ENCODE results near the gene SCFD2. TPM values are rescaled to one million over a fixed set of nuclear protein-coding genes. Genes with fewer than 3 reads are reported as not detected.

Gene SCFD2
- polyA plus RNA-seq, 1 of the 3 experiments (the other 2 are of a cell fraction) = 14.1 TPM

DNA sequence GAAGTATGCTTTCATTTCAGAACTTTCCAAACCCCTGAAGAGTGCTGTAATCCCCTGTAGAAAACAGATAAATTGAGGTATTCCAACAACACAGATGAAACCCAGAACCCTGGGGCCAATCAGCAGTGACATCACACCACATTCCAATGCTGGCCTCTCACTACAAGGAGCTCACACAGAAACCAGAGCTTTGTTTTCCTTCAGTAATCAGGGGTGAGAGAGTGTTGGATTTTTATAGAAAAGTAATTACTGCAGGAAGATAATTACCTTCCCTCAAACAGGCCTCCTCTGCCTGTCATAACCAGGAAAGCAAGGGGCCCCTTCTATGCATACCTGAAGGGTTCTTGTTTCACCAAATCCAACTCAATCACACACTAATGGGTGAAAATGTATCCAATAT is 246.2 kb downstream of the SCFD2 start:
- H2AFZ ChIP-seq (ENCODE audit: low read depth) = 0 out of 2 replicates have a peak overlapping the region, but pooled peaks have one; percentile 42
- H3F3A ChIP-seq (replicated peaks; ENCODE audit: insufficient read depth) = no peaks in the 10 kb centered on the region
- no peaks in the 10 kb centered on the region for H3K9me2 ChIP-seq
- no peaks in the 10 kb centered on the region for H3K9me3 ChIP-seq
- no peaks in the 10 kb centered on the region for H3K79me2 ChIP-seq (ENCODE audit: insufficient read depth)
- 0 out of 2 replicates have a peak overlapping the region, but pooled peaks have one; percentile 0 for H3K9ac ChIP-seq
- 0 out of 2 replicates have a peak overlapping the region, but pooled peaks have one; percentile 9 for H3K4me2 ChIP-seq
- H3K4me3 ChIP-seq (ENCODE audit: low read depth in 2 of 2, low read length in 1 of 2) = no peak overlapping the region
- TF ChIP-seq MEF2A (IDR thresholded peaks at IDR 0.05; ENCODE audit: borderline replicate concordance, low read depth) (no peak), POLR2AphosphoS5 (IDR thresholded peaks at IDR 0.05; ENCODE audit: low read depth, low read length) (0 out of 2 replicates have a peak, but pooled peaks have one; percentile 13), TCF12 (IDR thresholded peaks at IDR 0.05) (peak; percentile 65)
- TF ChIP-seq, protein P1, sequence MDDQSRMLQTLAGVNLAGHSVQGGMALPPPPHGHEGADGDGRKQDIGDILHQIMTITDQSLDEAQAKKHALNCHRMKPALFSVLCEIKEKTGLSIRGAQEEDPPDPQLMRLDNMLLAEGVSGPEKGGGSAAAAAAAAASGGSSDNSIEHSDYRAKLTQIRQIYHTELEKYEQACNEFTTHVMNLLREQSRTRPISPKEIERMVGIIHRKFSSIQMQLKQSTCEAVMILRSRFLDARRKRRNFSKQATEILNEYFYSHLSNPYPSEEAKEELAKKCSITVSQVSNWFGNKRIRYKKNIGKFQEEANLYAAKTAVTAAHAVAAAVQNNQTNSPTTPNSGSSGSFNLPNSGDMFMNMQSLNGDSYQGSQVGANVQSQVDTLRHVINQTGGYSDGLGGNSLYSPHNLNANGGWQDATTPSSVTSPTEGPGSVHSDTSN (IDR thresholded peaks at IDR 0.05) = peak; percentile 28
- no peaks in the 10 kb centered on the region for H4K20me1 ChIP-seq (ENCODE audit: insufficient read depth)
- no peak for DNase-seq
- no peaks in the 10 kb centered on the region for H3K27me3 ChIP-seq (ENCODE audit: insufficient read depth)
- H3K36me3 ChIP-seq (replicated peaks in 1 of 2; ENCODE audit: control insufficient read depth in 1 of 2, insufficient read depth in 2 of 2, low read length in 1 of 2) = no peaks in the 10 kb centered on the region
- H3K4me1 ChIP-seq (ENCODE audit: control insufficient read depth in 1 of 2, insufficient read depth in 2 of 2, low read depth in 1 of 2, low read length in 1 of 2) = peaks cover 6 to 7% of the 10 kb centered on the region in 2 experiments; a peak in 3 of 4 replicates
- ChIA-PET POLR2A (no interaction called here), CTCF (interaction anchor here (0.7 kb wide), 1 partner anchor 9 kb away, joined by 3 read pairs; no protein-coding TSS in a partner anchor)
- H3K27ac ChIP-seq (ENCODE audit: low read depth in 2 of 2, low read length in 1 of 2) = peak overlapping the region; percentile 37 to 44; a peak in 3 of 4 replicates

DNA sequence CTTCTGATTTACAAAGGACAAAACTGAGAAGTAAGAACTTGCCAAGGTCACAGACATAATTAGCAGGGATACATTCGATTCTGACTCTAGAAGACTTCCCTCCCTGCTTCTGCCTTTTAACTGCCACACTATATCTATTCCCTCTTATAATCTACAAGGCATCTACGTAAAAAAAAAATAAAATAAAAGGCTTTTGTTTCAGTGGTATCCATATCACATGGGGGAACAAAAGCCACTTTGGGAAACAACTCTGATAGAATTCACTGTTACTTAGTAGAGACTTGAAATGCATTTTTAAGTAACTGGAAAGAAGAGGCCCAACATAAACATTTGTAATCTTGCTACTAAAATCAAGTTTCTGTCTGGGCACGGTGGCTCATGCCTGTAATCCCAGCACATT is 247.2 kb downstream of the SCFD2 start:
- Histone ChIP-seq H3K36me3 (replicated peaks in 1 of 2; ENCODE audit: control insufficient read depth in 1 of 2, insufficient read depth in 2 of 2, low read length in 1 of 2) (no peaks in the 10 kb centered on the region), H3K79me2 (ENCODE audit: insufficient read depth) (no peaks in the 10 kb centered on the region), H3K27me3 (ENCODE audit: insufficient read depth) (no peaks in the 10 kb centered on the region), H3K9me3 (no peaks in the 10 kb centered on the region), H3K4me3 (ENCODE audit: low read depth in 2 of 2, low read length in 1 of 2) (no peak overlapping the region), H4K20me1 (ENCODE audit: insufficient read depth) (no peaks in the 10 kb centered on the region), H3K9me2 (no peaks in the 10 kb centered on the region), H3K4me2 (no peak overlapping the region), H2AFZ (ENCODE audit: low read depth) (no peak overlapping the region), H3F3A (replicated peaks; ENCODE audit: insufficient read depth) (no peaks in the 10 kb centered on the region), H3K4me1 (ENCODE audit: control insufficient read depth in 1 of 2, insufficient read depth in 2 of 2, low read depth in 1 of 2, low read length in 1 of 2) (peaks cover 6 to 7% of the 10 kb centered on the region in 2 experiments; a peak in 3 of 4 replicates), H3K27ac (ENCODE audit: low read depth in 2 of 2, low read length in 1 of 2) (no peak overlapping the region), H3K9ac (no peak overlapping the region)
- WGBS (ENCODE audit: low lambda C conversion rate) = 88% methylated on average over 3 of the region's 3 CpGs
- POLR2A ChIA-PET = no interaction called here
- CTCF ChIA-PET = no interaction called here
- no peak for DNase-seq
- TF ChIP-seq CHD2 (IDR thresholded peaks at IDR 0.05; ENCODE audit: low read length, partially characterized antibody) (no peak), SMC3 (IDR thresholded peaks at IDR 0.05; ENCODE audit: low read depth, low read length) (no peak), FOSL2 (IDR thresholded peaks at IDR 0.05; ENCODE audit: borderline replicate concordance, low read depth) (no peak), JUND (IDR thresholded peaks at IDR 0.05) (no peak)
- TF ChIP-seq, protein P2, sequence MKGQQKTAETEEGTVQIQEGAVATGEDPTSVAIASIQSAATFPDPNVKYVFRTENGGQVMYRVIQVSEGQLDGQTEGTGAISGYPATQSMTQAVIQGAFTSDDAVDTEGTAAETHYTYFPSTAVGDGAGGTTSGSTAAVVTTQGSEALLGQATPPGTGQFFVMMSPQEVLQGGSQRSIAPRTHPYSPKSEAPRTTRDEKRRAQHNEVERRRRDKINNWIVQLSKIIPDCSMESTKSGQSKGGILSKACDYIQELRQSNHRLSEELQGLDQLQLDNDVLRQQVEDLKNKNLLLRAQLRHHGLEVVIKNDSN (IDR thresholded peaks at IDR 0.05; ENCODE audit: borderline replicate concordance, low read depth) = no peak

DNA sequence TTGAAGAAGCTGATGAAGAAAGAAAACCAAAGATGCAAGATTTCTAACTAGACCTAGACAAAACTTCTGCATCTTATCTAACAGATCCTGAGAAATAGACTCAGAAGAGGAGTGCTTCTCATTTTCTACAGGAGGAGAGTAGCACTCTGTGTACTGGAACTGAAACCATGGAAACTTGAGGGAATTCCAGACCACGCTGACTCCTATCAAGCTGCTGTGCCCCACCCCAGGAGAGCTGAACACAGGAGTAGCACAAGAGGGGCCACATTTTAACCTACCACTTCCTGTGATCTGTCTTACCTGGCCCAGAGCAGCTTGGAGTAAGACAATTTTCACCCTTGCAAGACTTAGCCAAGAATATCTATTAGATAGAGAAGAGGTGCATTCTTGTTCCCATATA is 248.9 kb downstream of the SCFD2 start:
- ChIA-PET CTCF (no interaction called here), POLR2A (no interaction called here)
- no peaks in the 10 kb centered on the region for H4K20me1 ChIP-seq (ENCODE audit: insufficient read depth)
- no peaks in the 10 kb centered on the region for H3K79me2 ChIP-seq (ENCODE audit: insufficient read depth)
- 83% methylated on average over 1 of the region's 1 CpG for WGBS (ENCODE audit: low lambda C conversion rate)
- DNase-seq = no peak
- TF ChIP-seq, protein P3, sequence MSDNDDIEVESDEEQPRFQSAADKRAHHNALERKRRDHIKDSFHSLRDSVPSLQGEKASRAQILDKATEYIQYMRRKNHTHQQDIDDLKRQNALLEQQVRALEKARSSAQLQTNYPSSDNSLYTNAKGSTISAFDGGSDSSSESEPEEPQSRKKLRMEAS (IDR thresholded peaks at IDR 0.05; ENCODE audit: low read depth) = no peak
- no peak for TF ChIP-seq RAD21 (IDR thresholded peaks at IDR 0.05; ENCODE audit: low read length)
- TF ChIP-seq, protein P2 (IDR thresholded peaks at IDR 0.05; ENCODE audit: borderline replicate concordance, low read depth) = no peak
- no peak for TF ChIP-seq RXRA (IDR thresholded peaks at IDR 0.05; ENCODE audit: borderline replicate concordance, low read depth)
- no peak for TF ChIP-seq FOXM1 (IDR thresholded peaks at IDR 0.05; ENCODE audit: low read depth)
- TF ChIP-seq, protein P4, sequence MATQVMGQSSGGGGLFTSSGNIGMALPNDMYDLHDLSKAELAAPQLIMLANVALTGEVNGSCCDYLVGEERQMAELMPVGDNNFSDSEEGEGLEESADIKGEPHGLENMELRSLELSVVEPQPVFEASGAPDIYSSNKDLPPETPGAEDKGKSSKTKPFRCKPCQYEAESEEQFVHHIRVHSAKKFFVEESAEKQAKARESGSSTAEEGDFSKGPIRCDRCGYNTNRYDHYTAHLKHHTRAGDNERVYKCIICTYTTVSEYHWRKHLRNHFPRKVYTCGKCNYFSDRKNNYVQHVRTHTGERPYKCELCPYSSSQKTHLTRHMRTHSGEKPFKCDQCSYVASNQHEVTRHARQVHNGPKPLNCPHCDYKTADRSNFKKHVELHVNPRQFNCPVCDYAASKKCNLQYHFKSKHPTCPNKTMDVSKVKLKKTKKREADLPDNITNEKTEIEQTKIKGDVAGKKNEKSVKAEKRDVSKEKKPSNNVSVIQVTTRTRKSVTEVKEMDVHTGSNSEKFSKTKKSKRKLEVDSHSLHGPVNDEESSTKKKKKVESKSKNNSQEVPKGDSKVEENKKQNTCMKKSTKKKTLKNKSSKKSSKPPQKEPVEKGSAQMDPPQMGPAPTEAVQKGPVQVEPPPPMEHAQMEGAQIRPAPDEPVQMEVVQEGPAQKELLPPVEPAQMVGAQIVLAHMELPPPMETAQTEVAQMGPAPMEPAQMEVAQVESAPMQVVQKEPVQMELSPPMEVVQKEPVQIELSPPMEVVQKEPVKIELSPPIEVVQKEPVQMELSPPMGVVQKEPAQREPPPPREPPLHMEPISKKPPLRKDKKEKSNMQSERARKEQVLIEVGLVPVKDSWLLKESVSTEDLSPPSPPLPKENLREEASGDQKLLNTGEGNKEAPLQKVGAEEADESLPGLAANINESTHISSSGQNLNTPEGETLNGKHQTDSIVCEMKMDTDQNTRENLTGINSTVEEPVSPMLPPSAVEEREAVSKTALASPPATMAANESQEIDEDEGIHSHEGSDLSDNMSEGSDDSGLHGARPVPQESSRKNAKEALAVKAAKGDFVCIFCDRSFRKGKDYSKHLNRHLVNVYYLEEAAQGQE (IDR thresholded peaks at IDR 0.05; ENCODE audit: low read depth, low read length) = no peak
- TF ChIP-seq CHD2 (IDR thresholded peaks at IDR 0.05; ENCODE audit: low read length, partially characterized antibody) = no peak
- no peak for TF ChIP-seq TEAD4 (IDR thresholded peaks at IDR 0.05; ENCODE audit: borderline replicate concordance, insufficient read depth)
- no peaks in the 10 kb centered on the region for H3K9me3 ChIP-seq
- no peaks in the 10 kb centered on the region for H3K9me2 ChIP-seq
- H3K36me3 ChIP-seq (replicated peaks in 1 of 2; ENCODE audit: control insufficient read depth in 1 of 2, insufficient read depth in 2 of 2, low read length in 1 of 2) = no peaks in the 10 kb centered on the region
- no peak overlapping the region for H3K4me3 ChIP-seq (ENCODE audit: low read depth in 2 of 2, low read length in 1 of 2)
- H3K4me1 ChIP-seq (ENCODE audit: control insufficient read depth in 1 of 2, insufficient read depth in 2 of 2, low read depth in 1 of 2, low read length in 1 of 2) = peaks cover 6 to 7% of the 10 kb centered on the region in 2 experiments; a peak in 3 of 4 replicates
- H3K27me3 ChIP-seq (ENCODE audit: insufficient read depth) = no peaks in the 10 kb centered on the region
- no peak overlapping the region for H3K27ac ChIP-seq (ENCODE audit: low read depth in 2 of 2, low read length in 1 of 2)
- H2AFZ ChIP-seq (ENCODE audit: low read depth) = no peak overlapping the region
- H3K4me2 ChIP-seq = no peak overlapping the region
- H3F3A ChIP-seq (replicated peaks; ENCODE audit: insufficient read depth) = no peaks in the 10 kb centered on the region
- H3K9ac ChIP-seq = no peak overlapping the region
